Inflammatory macrophage treated with lipopolysaccharide for 1 hour (primary cell): ENCODE data around the gene CNTN1.

Experiments
- DNase-seq, 2 donors: peaks; one replicate each; pipeline ENCODE4 v3.0.0-alpha.2; 2020 to 2022

CNTN1 gene

GRCh38 chr12:40784102-40784501 lies 91.9 kb downstream of the CNTN1 start:
- DNase-seq = no peak

- no peak for DNase-seq
These were observed 96.0 kb downstream of the CNTN1 start for GRCh38 chr12:40788276-40788675.

GRCh38 chr12:40792792-40793386 lies 100.7 kb downstream of the CNTN1 start:
- DNase-seq = no peak

GRCh38 chr12:40793471-40793870 lies 101.2 kb downstream of the CNTN1 start:
- DNase-seq = no peak

GRCh38 chr12:40794087-40794486 lies 101.8 kb downstream of the CNTN1 start:
- DNase-seq = no peak

- DNase-seq = no peak
These were observed 108.8 kb downstream of the CNTN1 start for GRCh38 chr12:40801082-40801481.

GRCh38 chr12:40801861-40802260 lies 109.6 kb downstream of the CNTN1 start:
- no peak for DNase-seq

- DNase-seq = no peak
These were observed 110.4 kb downstream of the CNTN1 start for GRCh38 chr12:40802656-40803055.

- DNase-seq = no peak
These were observed 127.3 kb downstream of the CNTN1 start for GRCh38 chr12:40819436-40820108.

GRCh38 chr12:40820794-40821484 lies 128.7 kb downstream of the CNTN1 start:
- no peak for DNase-seq

GRCh38 chr12:40825156-40825555 lies 132.9 kb downstream of the CNTN1 start:
- DNase-seq = no peak

GRCh38 chr12:40827683-40828592 lies 135.7 kb downstream of the CNTN1 start:
- DNase-seq = no peak

GRCh38 chr12:40828593-40828990 lies 136.4 kb downstream of the CNTN1 start:
- no peak for DNase-seq

GRCh38 chr12:40829738-40830144 lies 137.5 kb downstream of the CNTN1 start:
- DNase-seq = no peak

GRCh38 chr12:40831916-40832315 lies 139.7 kb downstream of the CNTN1 start:
- DNase-seq = no peak

- DNase-seq = no peak
These were observed 140.4 kb downstream of the CNTN1 start for GRCh38 chr12:40832668-40833067.

- no peak for DNase-seq
These were observed 141.6 kb downstream of the CNTN1 start for GRCh38 chr12:40833818-40834217.

GRCh38 chr12:40834321-40834720 lies 142.1 kb downstream of the CNTN1 start:
- DNase-seq = no peak

GRCh38 chr12:40837891-40838429 lies 145.7 kb downstream of the CNTN1 start:
- no peak for DNase-seq

GRCh38 chr12:40843495-40843894 lies 151.3 kb downstream of the CNTN1 start:
- DNase-seq = no peak

- DNase-seq = no peak
These were observed 161.0 kb downstream of the CNTN1 start for GRCh38 chr12:40853221-40853620.

- DNase-seq = no peak
These were observed 162.4 kb downstream of the CNTN1 start for GRCh38 chr12:40854604-40855003.

- DNase-seq = no peak
These were observed 172.7 kb downstream of the CNTN1 start for GRCh38 chr12:40864891-40865290.
